GM19328 (cell line): Measurements from ENCODE around the gene PCDHA12.
"Not testable (repeated sequence)": the region's sequence is repeated elsewhere in the genome, so short reads cannot be mapped to it uniquely, and the experiment has no call there.

Experiments
- ATAC-seq: cut with Tn5 transposase; IDR thresholded peaks from one replicate; pipeline ENCODE4 v1.9.1; 2021; ENCODE audit warnings: mild to moderate bottlenecking, moderate library complexity; ENCODE audit not compliant: unreplicated experiment

The PCDHA12 gene

GRCh38 chr5:140857177-140857986 lies 17.7 kb upstream of the PCDHA12 start:
- ATAC-seq, result no peak

- ATAC-seq, result no peak
Observed at GRCh38 chr5:140857987-140858240, 17.2 kb upstream of the PCDHA12 start.

- no peak for ATAC-seq
Observed at GRCh38 chr5:140862441-140863295, 12.4 kb upstream of the PCDHA12 start.

GRCh38 chr5:140868721-140869554 lies 6.2 kb upstream of the PCDHA12 start, which contains the start of gene PCDHA11:
Gene PCDHA11, plus strand, starts transcription at chr5:140868957. Its CDS starts 147 bp downstream, at chr5:140869104.
- no peak for ATAC-seq

GRCh38 chr5:140869555-140869886 lies 5.6 kb upstream of the PCDHA12 start:
- no peak for ATAC-seq

- no peak for ATAC-seq
Observed at GRCh38 chr5:140870221-140871201, 4.6 kb upstream of the PCDHA12 start.

GRCh38 chr5:140876541-140877261 lies 1.6 kb downstream of the PCDHA12 start:
- ATAC-seq, result not testable (repeated sequence)

- ATAC-seq, result no peak
Observed at GRCh38 chr5:140877262-140877581, 2.1 kb downstream of the PCDHA12 start.

GRCh38 chr5:140881889-140882590 lies 6.9 kb downstream of the PCDHA12 start, which contains the start of gene PCDHA13:
Gene PCDHA13, plus strand, starts transcription at chr5:140882124. Its CDS starts 145 bp downstream, at chr5:140882269.
- no peak for ATAC-seq

GRCh38 chr5:140882591-140882899 lies 7.4 kb downstream of the PCDHA12 start:
- no peak for ATAC-seq

- no peak for ATAC-seq
Observed at GRCh38 chr5:140883373-140883772, 8.3 kb downstream of the PCDHA12 start.

- ATAC-seq, result no peak
Observed at GRCh38 chr5:140883927-140884697, 9.0 kb downstream of the PCDHA12 start.

GRCh38 chr5:140916325-140916724 lies 41.2 kb downstream of the PCDHA12 start:
- no peak for ATAC-seq

GRCh38 chr5:140923601-140924000 lies 48.5 kb downstream of the PCDHA12 start:
- no peak for ATAC-seq

GRCh38 chr5:140925806-140926442 lies 50.8 kb downstream of the PCDHA12 start, which contains the start of gene PCDHAC1:
Gene PCDHAC1, plus strand, starts transcription at chr5:140926299. Its CDS starts 594 bp downstream, at chr5:140926893.
- ATAC-seq, result no peak

GRCh38 chr5:140926443-140927227 lies 51.5 kb downstream of the PCDHA12 start:
- no peak for ATAC-seq

- ATAC-seq, result no peak
Observed at GRCh38 chr5:140927228-140927573, 52.1 kb downstream of the PCDHA12 start.
